ENCODE measurements around the gene CYS1. TPM values are rescaled to one million over a fixed set of nuclear protein-coding genes. Genes with fewer than 3 reads are reported as not detected.

The CYS1 gene
- total and polyA plus RNA-seq, 2 donors (not counting 3 experiments of a cell fraction or from before 2014, with no cell fraction given): not detected

GRCh38 chr2:10043256-10043905 lies 36.8 kb downstream of the CYS1 start, which contains the start of gene KLF11:
TSS of gene KLF11 (plus strand) at chr2:10043550. CDS start at chr2:10043717, 167 bp downstream.
- DNase-seq (ENCODE audit: low read depth, low spot score) (peak; percentile 81), FAIRE-seq (peak; percentile 80)
- Histone ChIP-seq H3K27ac (ENCODE audit: insufficient read depth, low read depth, low read length) (peak within 1 kb of the TSS; percentile 74), H3K27me3 (ENCODE audit: control insufficient read depth in 2 of 2, insufficient read depth in 2 of 2, low read length in 2 of 2) (no peaks in the 10 kb centered on the region), H3K4me2 (ENCODE audit: insufficient read depth, low read length) (peak within 1 kb of the TSS; percentile 63), H3K9me3 (replicated peaks; ENCODE audit: control insufficient read depth, insufficient read depth, low read length) (no peaks in the 10 kb centered on the region), H3K9me1 (replicated peaks; ENCODE audit: control insufficient read depth, extremely low read depth, insufficient read depth, low read length) (no peaks in the 10 kb centered on the region), H3K4me3 (replicated peaks in 1 of 3; ENCODE audit: insufficient read depth in 1 of 3, low read depth in 1 of 3, low read length in 3 of 3) (peak within 1 kb of the TSS in 2 of 3 experiments; percentile 61 to 75), H2AFZ (ENCODE audit: low read depth, low read length) (peak within 1 kb of the TSS; percentile 87), H3K9ac (replicated peaks; ENCODE audit: extremely low read depth, insufficient read depth, low read length) (peak within 1 kb of the TSS; percentile 88), H3K4me1 (ENCODE audit: control insufficient read depth, extremely low read depth, insufficient read depth, low read length) (peaks cover 4% of the 10 kb centered on the region), H3K79me2 (ENCODE audit: control insufficient read depth, insufficient read depth, low read length) (no peaks in the 10 kb centered on the region), H4K20me1 (replicated peaks; ENCODE audit: control insufficient read depth, extremely low read depth, insufficient read depth, low read length) (no peaks in the 10 kb centered on the region), H3K36me3 (ENCODE audit: control insufficient read depth in 2 of 2, extremely low read depth in 1 of 2, insufficient read depth in 2 of 2, low read length in 2 of 2) (peaks cover 0 to 10% of the 10 kb centered on the region in 2 experiments)
- TF ChIP-seq JUN (IDR thresholded peaks at IDR 0.05; ENCODE audit: borderline replicate concordance, insufficient read depth, insufficient read length, low read depth) (no peak), CTCF (IDR thresholded peaks at IDR 0.05; ENCODE audit: extremely low read depth in 1 of 2, insufficient read depth in 1 of 2, low read depth in 1 of 2, low read length in 2 of 2) (no peak), MYC (IDR thresholded peaks at IDR 0.05; ENCODE audit: low read depth, low read length) (peak; percentile 57), FOS (IDR thresholded peaks at IDR 0.05; ENCODE audit: borderline replicate concordance, insufficient read depth, low read length) (no peak), GATA2 (IDR thresholded peaks at IDR 0.05; ENCODE audit: insufficient read depth, insufficient read length, low read depth, low read length) (no peak), POLR2A (IDR thresholded peaks at IDR 0.05; ENCODE audit: low read depth, low read length) (no peak), EZH2 (IDR thresholded peaks at IDR 0.05; ENCODE audit: borderline replicate concordance, low read depth, low read length, severe bottlenecking) (no peak)
- TF ChIP-seq, protein P1, sequence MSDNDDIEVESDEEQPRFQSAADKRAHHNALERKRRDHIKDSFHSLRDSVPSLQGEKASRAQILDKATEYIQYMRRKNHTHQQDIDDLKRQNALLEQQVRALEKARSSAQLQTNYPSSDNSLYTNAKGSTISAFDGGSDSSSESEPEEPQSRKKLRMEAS (IDR thresholded peaks at IDR 0.05; ENCODE audit: insufficient read depth, insufficient read length): peak; percentile 92
- dilution Hi-C loops (cut with MboI; ENCODE audit: extremely low pct_ligation_motif_present, low sequenced_read_pairs): loop anchor here (10.0 kb wide), 1 partner anchor 239 kb away; no protein-coding TSS in a partner anchor
- intact Hi-C loops (cut with micrococcal nuclease): loop anchor here (10.0 kb wide), 1 partner anchor 409 kb away; the partner anchor contains the start of gene YWHAQ
- CTCF ChIA-PET: interaction anchor here (0.9 to 17.6 kb wide), 9 partner anchors 29 to 392 kb away, joined by 3 to 340 read pairs (median 3); partner anchors contain the start of gene TAF1B
- POLR2A ChIA-PET: interaction anchor here (0.9 kb wide), 1 partner anchor 59 kb away, joined by 3 read pairs; no protein-coding TSS in a partner anchor
- BruUV-seq (replicated peaks): no TSS peak

All from endothelial cell of umbilical vein (primary cell).